ENCODE measurements around the gene NUP85.
A peak's percentile ranks its signal among the peaks of the same experiment; 100 is the strongest.
"Not testable (repeated sequence)": the region's sequence is repeated elsewhere in the genome, so short reads cannot be mapped to it uniquely, and the experiment has no call there.

The NUP85 gene

GRCh38 chr17:75199886-75200618, 5.4 kb upstream of the NUP85 start:
- DNase-seq: no peak

- no peak for DNase-seq
Measured at GRCh38 chr17:75205793-75206163, 299 bp downstream of the NUP85 start.

- DNase-seq: not testable (repeated sequence)
Measured at GRCh38 chr17:75207050-75207407, 1.6 kb downstream of the NUP85 start.

- DNase-seq: no peak
Measured at GRCh38 chr17:75207760-75208159, 2.3 kb downstream of the NUP85 start.

- DNase-seq: no peak
Measured at GRCh38 chr17:75208161-75208560, 2.7 kb downstream of the NUP85 start.

GRCh38 chr17:75209061-75209460, 3.6 kb downstream of the NUP85 start:
- no peak for DNase-seq

- no peak for DNase-seq
Measured at GRCh38 chr17:75218131-75218530, 12.7 kb downstream of the NUP85 start.

GRCh38 chr17:75219815-75220214, 14.3 kb downstream of the NUP85 start:
- no peak for DNase-seq

GRCh38 chr17:75225016-75225415, 19.5 kb downstream of the NUP85 start:
- DNase-seq: no peak

GRCh38 chr17:75227729-75228128, 22.2 kb downstream of the NUP85 start:
- peak; percentile 24 to 49 for DNase-seq

- DNase-seq: peak; percentile 98
Measured at GRCh38 chr17:75228305-75228704, 22.8 kb downstream of the NUP85 start.

GRCh38 chr17:75228847-75229246, 23.4 kb downstream of the NUP85 start:
- peak; percentile 79 to 90 for DNase-seq

- DNase-seq: no peak
Measured at GRCh38 chr17:75231071-75231470, 25.6 kb downstream of the NUP85 start.

- DNase-seq: no peak
Measured at GRCh38 chr17:75231741-75232464, 26.4 kb downstream of the NUP85 start.

GRCh38 chr17:75232786-75233185, 27.3 kb downstream of the NUP85 start:
- DNase-seq: no peak

GRCh38 chr17:75237100-75238014, 31.9 kb downstream of the NUP85 start:
- no peak for DNase-seq

- DNase-seq: no peak
Measured at GRCh38 chr17:75238020-75238580, 32.6 kb downstream of the NUP85 start.

- peak; percentile 63 to 73 for DNase-seq
Measured at GRCh38 chr17:75238684-75239191, 33.3 kb downstream of the NUP85 start.

GRCh38 chr17:75239214-75239613, 33.7 kb downstream of the NUP85 start:
- no peak for DNase-seq

GRCh38 chr17:75239778-75240393, 34.4 kb downstream of the NUP85 start:
- no peak for DNase-seq

GRCh38 chr17:75240394-75241142, 35.1 kb downstream of the NUP85 start:
- DNase-seq: peak; percentile 30 to 47

- DNase-seq: no peak
Measured at GRCh38 chr17:75241143-75241430, 35.6 kb downstream of the NUP85 start.
